Astrocyte of the spinal cord (primary cell): ENCODE results near the gene ANKRD33B.

Experiments
- DNase-seq: peaks from one replicate; pipeline ENCODE4 v3.0.0; 2011; ENCODE audit warnings: low read depth, low spot score
- H3K4me3 ChIP-seq: 2 replicates; pipeline ENCODE4 v1.5.1; 2011; ENCODE audit warnings: low read depth, mild to moderate bottlenecking, low read length, moderate library complexity
- in situ Hi-C: cut with HindIII; loops from 2 replicates; pipeline ENCODE4 v1.10.0; 2017; ENCODE audit warnings: low sequenced_read_pairs
- TF ChIP-seq, protein P1 (sequence below): IDR thresholded peaks from 2 replicates; pipeline ENCODE4 v1.5.1; 2012; ENCODE audit warnings: low read depth, mild to moderate bottlenecking, low read length, inconsistent platforms

Gene ANKRD33B

GRCh38 chr5:10681731-10682679, 118.1 kb downstream of the ANKRD33B start:
- in situ Hi-C loops, result no loop called here
- no peak for DNase-seq
- no peak overlapping the region for H3K4me3 ChIP-seq
- TF ChIP-seq, protein P1, sequence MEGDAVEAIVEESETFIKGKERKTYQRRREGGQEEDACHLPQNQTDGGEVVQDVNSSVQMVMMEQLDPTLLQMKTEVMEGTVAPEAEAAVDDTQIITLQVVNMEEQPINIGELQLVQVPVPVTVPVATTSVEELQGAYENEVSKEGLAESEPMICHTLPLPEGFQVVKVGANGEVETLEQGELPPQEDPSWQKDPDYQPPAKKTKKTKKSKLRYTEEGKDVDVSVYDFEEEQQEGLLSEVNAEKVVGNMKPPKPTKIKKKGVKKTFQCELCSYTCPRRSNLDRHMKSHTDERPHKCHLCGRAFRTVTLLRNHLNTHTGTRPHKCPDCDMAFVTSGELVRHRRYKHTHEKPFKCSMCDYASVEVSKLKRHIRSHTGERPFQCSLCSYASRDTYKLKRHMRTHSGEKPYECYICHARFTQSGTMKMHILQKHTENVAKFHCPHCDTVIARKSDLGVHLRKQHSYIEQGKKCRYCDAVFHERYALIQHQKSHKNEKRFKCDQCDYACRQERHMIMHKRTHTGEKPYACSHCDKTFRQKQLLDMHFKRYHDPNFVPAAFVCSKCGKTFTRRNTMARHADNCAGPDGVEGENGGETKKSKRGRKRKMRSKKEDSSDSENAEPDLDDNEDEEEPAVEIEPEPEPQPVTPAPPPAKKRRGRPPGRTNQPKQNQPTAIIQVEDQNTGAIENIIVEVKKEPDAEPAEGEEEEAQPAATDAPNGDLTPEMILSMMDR, result no peak

DNA sequence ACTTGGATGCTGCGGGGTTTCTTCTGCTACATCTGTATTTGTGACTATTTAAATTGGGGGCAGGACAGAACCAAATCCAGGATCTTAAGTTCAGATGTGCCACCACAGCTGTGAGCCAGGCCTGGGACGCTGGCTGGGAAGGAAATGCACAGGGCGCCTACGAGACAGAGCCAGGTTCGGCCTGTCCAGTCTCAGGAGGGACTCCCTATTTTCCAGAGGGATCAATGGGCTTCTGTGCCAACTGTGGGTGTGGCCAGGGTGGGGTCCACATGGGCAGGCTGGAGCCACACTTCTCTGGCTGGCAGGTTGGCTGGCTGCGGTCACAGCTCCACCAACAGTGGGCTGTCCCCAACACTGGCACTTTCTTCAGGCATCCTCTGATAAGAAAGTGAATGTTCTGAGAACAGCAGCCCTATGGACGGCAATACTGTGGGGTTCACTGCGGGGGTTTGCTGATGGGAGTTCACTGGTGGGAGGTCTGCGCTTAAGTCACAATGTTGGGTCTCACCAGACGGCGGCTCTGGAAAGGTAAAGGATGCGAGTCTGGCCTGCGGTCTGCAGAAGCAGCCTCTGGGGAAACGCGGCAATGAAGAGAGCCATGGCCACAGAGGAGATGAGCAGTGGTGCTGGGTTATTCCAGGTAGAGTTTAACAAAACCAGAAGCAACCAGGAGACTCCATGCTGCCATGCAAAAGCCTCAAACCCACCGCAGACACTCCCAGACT, 119.1 kb downstream of the ANKRD33B start:
- no peak overlapping the region for H3K4me3 ChIP-seq
- TF ChIP-seq, protein P1, result no peak
- in situ Hi-C loops, result no loop called here
- DNase-seq, result no peak

GRCh38 chr5:10684303-10685086, 120.6 kb downstream of the ANKRD33B start:
- no peak for DNase-seq
- TF ChIP-seq, protein P1, result no peak
- in situ Hi-C loops, result no loop called here
- no peak overlapping the region for H3K4me3 ChIP-seq

- DNase-seq, result no peak
- no peak overlapping the region for H3K4me3 ChIP-seq
- in situ Hi-C loops, result no loop called here
- TF ChIP-seq, protein P1, result no peak
Measured at GRCh38 chr5:10685115-10685521, 121.2 kb downstream of the ANKRD33B start.

DNA sequence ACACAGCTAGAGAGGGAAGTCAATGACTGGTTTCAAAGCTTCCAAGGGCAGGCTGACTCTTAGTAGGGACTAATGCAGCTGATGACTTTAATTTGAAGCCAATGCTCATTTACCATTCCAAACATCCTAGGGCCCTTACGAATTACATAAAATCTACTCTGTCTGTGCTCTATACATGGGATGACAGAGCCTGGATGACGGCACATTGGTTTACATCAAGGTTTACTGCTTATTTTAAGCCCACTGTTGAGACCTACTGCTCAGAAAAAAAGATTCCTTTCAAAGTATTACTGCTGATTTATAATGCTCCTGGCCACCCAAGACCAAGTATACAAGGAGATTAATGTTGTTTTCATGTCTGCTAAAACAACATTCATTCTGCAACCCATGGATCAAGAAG, 123.0 kb downstream of the ANKRD33B start:
- no peak overlapping the region for H3K4me3 ChIP-seq
- in situ Hi-C loops, result no loop called here
- DNase-seq, result no peak
- TF ChIP-seq, protein P1, result no peak

DNA sequence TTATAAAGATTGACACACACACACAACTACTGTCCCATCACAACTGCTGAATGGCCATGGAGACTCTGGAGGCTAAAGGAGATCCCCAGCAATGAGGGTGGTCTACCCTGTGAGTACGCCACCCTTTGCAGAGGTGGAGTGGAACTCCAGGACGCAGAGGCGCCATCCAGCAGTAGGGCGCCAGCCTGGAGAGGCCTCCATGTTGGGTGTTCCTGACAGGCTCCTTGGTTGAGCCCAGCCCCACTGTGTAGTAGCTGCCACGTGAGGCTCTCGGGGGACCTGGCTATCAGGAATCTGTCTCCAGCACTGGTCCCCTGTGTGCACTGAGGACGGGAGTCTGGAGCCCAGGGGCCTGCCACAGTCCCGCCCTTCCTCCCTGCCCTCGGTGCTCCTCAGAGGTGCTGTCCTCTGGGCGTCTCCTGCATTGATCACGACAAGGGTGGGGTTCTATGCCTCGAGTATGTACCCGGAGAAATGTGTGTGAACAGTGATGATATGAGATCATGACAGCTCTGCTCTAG, 124.8 kb downstream of the ANKRD33B start:
- TF ChIP-seq, protein P1, result no peak
- no peak for DNase-seq
- no peak overlapping the region for H3K4me3 ChIP-seq
- in situ Hi-C loops, result no loop called here
